ENCODE results near the gene TMEFF2. TPM values are rescaled to one million over a fixed set of nuclear protein-coding genes. Genes with fewer than 3 reads are reported as not detected.

The TMEFF2 gene
- total RNA-seq, 4 donors from 2014 or later: 0.20 TPM; not detected in 3

GRCh38 chr2:191995285-191995684 lies 199.4 kb downstream of the TMEFF2 start:
- ATAC-seq: peak in 1 of 2 donors; percentile 39
- TF ChIP-seq CTCF (IDR thresholded peaks at IDR 0.05 in 4 of 5, conservative IDR thresholded peaks at IDR 0.05 in 1 of 5): no peak
- no peak for TF ChIP-seq POLR2A (IDR thresholded peaks at IDR 0.05)
- in situ Hi-C loops (cut with MboI; ENCODE audit: low sequenced_read_pairs in 4 of 4): no loop called here
- Histone ChIP-seq H3K4me3 (no peak overlapping the region), H3K36me3 (no peaks in the 10 kb centered on the region), H3K27ac (peak overlapping the region in 2 of 4 donors; percentile 9 to 49), H3K9me3 (no peaks in the 10 kb centered on the region), H3K4me1 (no peaks in the 10 kb centered on the region), H3K27me3 (no peaks in the 10 kb centered on the region)
- intact Hi-C loops (cut with DNase I; ENCODE audit: low total_unique reads): no loop called here
- DNase-seq: no peak

- Histone ChIP-seq H3K4me3 (no peak overlapping the region), H3K9me3 (no peaks in the 10 kb centered on the region), H3K27ac (peak overlapping the region in 2 of 4 donors; percentile 9 to 49), H3K27me3 (no peaks in the 10 kb centered on the region), H3K4me1 (no peaks in the 10 kb centered on the region), H3K36me3 (no peaks in the 10 kb centered on the region)
- DNase-seq (no peak), ATAC-seq (no peak)
- intact Hi-C loops (cut with DNase I; ENCODE audit: low total_unique reads): no loop called here
- TF ChIP-seq POLR2A (IDR thresholded peaks at IDR 0.05) (no peak), CTCF (IDR thresholded peaks at IDR 0.05 in 4 of 5, conservative IDR thresholded peaks at IDR 0.05 in 1 of 5) (no peak)
- in situ Hi-C loops (cut with MboI; ENCODE audit: low sequenced_read_pairs in 4 of 4): no loop called here
These were observed 200.0 kb downstream of the TMEFF2 start for GRCh38 chr2:191994749-191995148.

- in situ Hi-C loops (cut with MboI; ENCODE audit: low sequenced_read_pairs in 4 of 4): no loop called here
- DNase-seq: no peak
- TF ChIP-seq CTCF (IDR thresholded peaks at IDR 0.05 in 4 of 5, conservative IDR thresholded peaks at IDR 0.05 in 1 of 5) (no peak), POLR2A (IDR thresholded peaks at IDR 0.05) (no peak)
These were observed 203.3 kb downstream of the TMEFF2 start for GRCh38 chr2:191991442-191991841.

GRCh38 chr2:191985740-191986139 lies 209.0 kb downstream of the TMEFF2 start:
- intact Hi-C loops (cut with DNase I; ENCODE audit: low total_unique reads): no loop called here
- Histone ChIP-seq H3K9me3 (no peaks in the 10 kb centered on the region), H3K27ac (no peak overlapping the region), H3K36me3 (no peaks in the 10 kb centered on the region), H3K4me1 (no peaks in the 10 kb centered on the region), H3K4me3 (no peak overlapping the region), H3K27me3 (no peaks in the 10 kb centered on the region)
- TF ChIP-seq CTCF (IDR thresholded peaks at IDR 0.05 in 4 of 5, conservative IDR thresholded peaks at IDR 0.05 in 1 of 5) (no peak), POLR2A (IDR thresholded peaks at IDR 0.05) (no peak)
- no peak for DNase-seq
- ATAC-seq: no peak
- in situ Hi-C loops (cut with MboI; ENCODE audit: low sequenced_read_pairs in 4 of 4): no loop called here

More at GRCh38 chr2:191991442-191991841, 203.3 kb downstream of the TMEFF2 start:
- Histone ChIP-seq H3K27me3 (no peaks in the 10 kb centered on the region), H3K9me3 (no peaks in the 10 kb centered on the region), H3K4me3 (no peak overlapping the region), H3K4me1 (no peaks in the 10 kb centered on the region), H3K27ac (no peak overlapping the region), H3K36me3 (no peaks in the 10 kb centered on the region)
- no peak for ATAC-seq
- intact Hi-C loops (cut with DNase I; ENCODE audit: low total_unique reads): no loop called here

- H3K9me3 ChIP-seq: no peaks in the 10 kb centered on the region
- no peak overlapping the region for H3K27ac ChIP-seq
- TF ChIP-seq POLR2A (IDR thresholded peaks at IDR 0.05) (no peak), CTCF (IDR thresholded peaks at IDR 0.05 in 4 of 5, conservative IDR thresholded peaks at IDR 0.05 in 1 of 5) (no peak)
- DNase-seq: no peak
- no peak for ATAC-seq
- H3K4me3 ChIP-seq: no peak overlapping the region
- no peaks in the 10 kb centered on the region for H3K36me3 ChIP-seq
- no peaks in the 10 kb centered on the region for H3K27me3 ChIP-seq
- no peaks in the 10 kb centered on the region for H3K4me1 ChIP-seq
- intact Hi-C loops (cut with DNase I; ENCODE audit: low total_unique reads): no loop called here
- in situ Hi-C loops (cut with MboI; ENCODE audit: low sequenced_read_pairs in 4 of 4): no loop called here
These were observed 211.1 kb downstream of the TMEFF2 start for GRCh38 chr2:191983591-191983990.

Measured in gastrocnemius medialis (tissue), 4 donors.